Activated T-helper 1 cell treated with anti-CD3 and anti-CD28 coated beads, Interleukin-12 subunit alpha, Interleukin-12 subunit beta, Interleukin-2, Interleukin-4 antibody, amounts not matched to agents 30 ng/mL and 10 ng/mL and 1 ng/mL, durations not matched to agents 14 hours and 24 hours and 36 hours (primary cell): ENCODE data around the gene TLE5. TPM values are rescaled to one million over a fixed set of nuclear protein-coding genes. Genes with fewer than 3 reads are reported as not detected.
"Not testable (repeated sequence)": the region's sequence is repeated elsewhere in the genome, so short reads cannot be mapped to it uniquely, and the experiment has no call there.

Experiments used
- DNase-seq: peaks from one replicate; pipeline ENCODE4 v3.0.0; 2021; ENCODE audit warnings: low spot score
- H3K27ac Mint-ChIP-seq: one replicate; pipeline ENCODE4 v1.8.0; 2021; ENCODE audit warnings: mild to moderate bottlenecking, mixed read lengths
- H3K27me3 Mint-ChIP-seq: one replicate; pipeline ENCODE4 v1.8.0; 2022; ENCODE audit warnings: mild to moderate bottlenecking, moderate library complexity, mixed read lengths; ENCODE audit not compliant: insufficient read depth
- H3K36me3 Mint-ChIP-seq: one replicate; pipeline ENCODE4 v1.8.0; 2021; ENCODE audit warnings: low read depth, mixed read lengths
- H3K4me1 Mint-ChIP-seq: one replicate; pipeline ENCODE4 v1.8.0; 2021; ENCODE audit warnings: low read depth, mixed read lengths
- H3K4me3 Mint-ChIP-seq: one replicate; pipeline ENCODE4 v1.8.0; 2021; ENCODE audit warnings: mild to moderate bottlenecking, moderate library complexity, mixed read lengths
- H3K9me3 Mint-ChIP-seq: one replicate; pipeline ENCODE4 v1.8.0; 2021; ENCODE audit warnings: mixed read lengths
- intact Hi-C: fragments of 100-400 bp; cut with micrococcal nuclease; formaldehyde crosslinking; loops from one replicate; pipeline ENCODE4 v1.15.1; 2024
- total RNA-seq: library from RNA; stranded (reverse); gene quantifications from 2 replicates; pipeline ENCODE4 v1.2.3, GENCODE V29; 2022

Gene TLE5
- total RNA-seq, 1 donor from 2014 or later: 399 TPM

DNA sequence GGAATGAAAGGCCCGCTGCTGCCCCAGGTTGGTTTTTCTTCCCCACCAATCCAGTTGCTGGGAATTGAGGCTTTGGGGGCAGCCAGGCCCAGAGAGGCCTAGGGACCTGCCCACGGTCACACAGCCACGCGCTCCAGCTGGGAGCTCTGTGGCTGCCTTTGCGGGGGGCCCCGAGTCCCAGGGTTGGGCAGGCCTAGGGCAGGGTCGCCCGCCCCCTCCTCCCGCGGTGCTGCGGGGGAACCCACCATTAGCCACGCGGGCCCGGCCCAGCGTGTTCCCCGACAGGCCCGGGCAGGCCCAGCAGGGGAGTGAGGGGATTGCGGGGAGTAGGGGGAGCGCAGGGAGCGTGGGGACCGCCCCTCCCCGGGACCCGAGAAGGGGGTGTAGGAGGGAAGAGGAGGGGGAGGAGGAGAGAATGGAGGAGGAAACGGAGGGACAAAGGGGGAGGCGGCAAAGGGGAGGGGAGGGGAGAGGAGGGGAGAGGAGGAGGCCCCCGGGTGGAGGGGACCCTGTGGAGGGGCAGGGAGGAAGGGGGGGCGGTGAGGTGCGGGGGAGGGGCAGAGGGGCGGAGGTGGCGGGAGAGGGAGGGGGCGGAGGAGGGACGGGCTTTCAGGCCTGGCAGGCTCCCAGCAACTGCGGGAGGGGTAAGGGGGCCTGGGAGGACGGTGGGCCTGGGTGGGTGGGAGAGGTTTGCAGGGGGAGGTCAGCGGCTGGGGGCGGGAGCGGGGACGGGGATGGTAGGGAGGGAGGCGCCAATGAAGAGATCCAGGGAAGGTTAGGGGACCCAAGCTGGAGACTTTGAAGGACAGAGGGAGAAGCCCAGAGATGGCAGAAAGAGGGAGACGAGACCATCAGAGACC, 20.3 kb downstream of the TLE5 start:
- no peaks in the 10 kb centered on the region for H3K9me3 Mint-ChIP-seq
- H3K4me1 Mint-ChIP-seq: peaks cover 4% of the 10 kb centered on the region
- DNase-seq: no peak
- H3K27ac Mint-ChIP-seq: no peak overlapping the region
- no peak overlapping the region for H3K4me3 Mint-ChIP-seq
- no peaks in the 10 kb centered on the region for H3K36me3 Mint-ChIP-seq
- intact Hi-C loops: no loop called here
- peaks cover 16% of the 10 kb centered on the region for H3K27me3 Mint-ChIP-seq

DNA sequence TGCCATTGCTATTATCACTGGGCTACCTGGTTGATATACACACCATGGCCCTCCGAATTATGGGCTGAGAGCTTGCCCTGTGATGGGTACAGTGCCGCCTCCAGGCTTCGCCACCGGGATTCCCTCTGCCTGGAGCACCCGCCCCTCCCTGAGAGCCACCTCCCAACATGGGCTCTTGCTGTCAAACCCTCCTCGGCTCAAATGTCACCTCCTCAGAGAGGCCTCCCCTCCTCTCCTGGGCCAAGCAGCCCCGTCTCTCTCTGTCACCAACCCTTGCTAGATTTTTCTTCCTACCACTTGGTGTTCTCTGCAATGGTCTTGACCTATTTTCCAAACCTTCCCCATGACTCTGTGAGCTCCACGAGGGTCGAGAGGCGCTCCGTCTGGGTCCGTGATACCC, 21.0 kb downstream of the TLE5 start:
- DNase-seq: no peak

DNA sequence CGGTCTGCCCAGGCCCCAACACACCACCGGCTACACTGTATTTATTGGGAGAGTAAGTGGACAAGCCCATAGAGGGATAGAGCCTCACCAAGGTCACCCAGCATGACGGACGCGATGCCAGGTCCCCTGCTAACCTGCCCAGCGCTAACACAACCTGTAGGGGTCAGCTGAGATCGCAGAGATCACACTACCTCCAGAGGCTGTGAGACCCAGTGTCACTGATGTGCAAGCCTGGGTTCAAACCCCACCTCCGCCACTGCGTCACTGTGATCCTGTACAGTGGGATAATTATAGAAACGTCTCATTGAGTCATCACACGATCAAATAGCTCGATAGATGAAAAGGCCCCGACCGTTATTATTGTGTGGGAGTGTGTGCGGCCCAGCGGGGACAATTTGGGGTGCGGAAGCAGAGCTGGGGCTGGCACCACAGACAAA, 22.6 kb downstream of the TLE5 start:
- no peaks in the 10 kb centered on the region for H3K36me3 Mint-ChIP-seq
- peaks cover 11% of the 10 kb centered on the region for H3K27me3 Mint-ChIP-seq
- no peak for DNase-seq
- H3K9me3 Mint-ChIP-seq: no peaks in the 10 kb centered on the region
- H3K4me1 Mint-ChIP-seq: peaks cover 17% of the 10 kb centered on the region
- H3K27ac Mint-ChIP-seq: no peak overlapping the region
- H3K4me3 Mint-ChIP-seq: peak overlapping the region; percentile 19
- intact Hi-C loops: loop anchor here (5.0 kb wide), 3 partner anchors 63 to 1683 kb away; partner anchors contain the start of genes DPP9 and GADD45B

More for the DNA sequence above, 21.0 kb downstream of the TLE5 start:
- Mint-ChIP-seq H3K4me1 (peaks cover 4% of the 10 kb centered on the region), H3K27me3 (peaks cover 16% of the 10 kb centered on the region), H3K27ac (no peak overlapping the region), H3K4me3 (no peak overlapping the region), H3K36me3 (no peaks in the 10 kb centered on the region), H3K9me3 (no peaks in the 10 kb centered on the region)
- intact Hi-C loops: no loop called here

DNA sequence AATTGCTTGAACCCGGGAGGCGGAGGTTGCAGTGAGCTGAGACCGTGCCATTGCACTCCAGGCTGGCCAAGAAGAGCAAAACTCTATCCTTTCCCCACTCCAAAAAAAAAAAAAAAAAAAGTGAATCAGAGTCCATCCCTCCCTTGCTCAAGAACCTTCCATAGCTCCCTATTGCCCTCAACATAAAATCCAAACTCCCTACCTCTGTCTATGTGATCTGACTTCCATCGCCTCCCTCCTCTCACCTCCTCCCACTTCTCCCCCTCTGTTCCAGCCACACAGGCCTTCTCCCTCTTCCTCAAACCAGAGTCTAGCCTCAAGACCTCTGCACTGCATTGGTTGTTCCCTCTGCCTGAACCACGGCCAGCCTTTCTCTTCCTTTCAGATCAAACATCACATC, 23.2 kb downstream of the TLE5 start:
- intact Hi-C loops: loop anchor here (5.0 kb wide), 3 partner anchors 63 to 1683 kb away; partner anchors contain the start of genes DPP9 and GADD45B
- no peak for DNase-seq
- H3K27me3 Mint-ChIP-seq: peaks cover 14% of the 10 kb centered on the region
- no peak overlapping the region for H3K4me3 Mint-ChIP-seq
- H3K9me3 Mint-ChIP-seq: no peaks in the 10 kb centered on the region
- H3K36me3 Mint-ChIP-seq: no peaks in the 10 kb centered on the region
- peaks cover 22% of the 10 kb centered on the region for H3K4me1 Mint-ChIP-seq
- no peak overlapping the region for H3K27ac Mint-ChIP-seq

DNA sequence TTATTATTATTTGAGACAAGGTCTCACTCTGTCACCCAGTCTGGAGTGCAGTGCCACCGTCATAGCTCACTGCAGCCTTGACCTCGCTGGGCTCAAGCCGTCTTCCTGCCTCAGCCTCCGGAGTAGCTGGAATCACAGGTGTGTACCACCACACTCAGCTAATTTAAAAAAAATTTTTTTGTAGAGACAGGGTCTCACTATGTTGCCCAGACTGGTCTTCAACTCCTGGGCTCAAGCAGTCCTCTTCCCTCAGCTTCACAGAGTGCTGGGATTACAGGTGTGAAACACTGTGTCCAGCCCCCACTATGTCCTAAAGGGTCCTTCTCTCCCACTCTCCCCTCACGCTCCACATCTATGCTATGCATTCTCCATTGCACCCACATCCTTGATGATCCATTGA, 24.1 kb downstream of the TLE5 start:
- intact Hi-C loops: loop anchor here (5.0 kb wide), 3 partner anchors 64 to 1684 kb away; partner anchors contain the start of genes DPP9 and GADD45B
- DNase-seq: no peak
- no peaks in the 10 kb centered on the region for H3K36me3 Mint-ChIP-seq
- H3K27ac Mint-ChIP-seq: no peak overlapping the region
- H3K4me1 Mint-ChIP-seq: peaks cover 22% of the 10 kb centered on the region
- H3K4me3 Mint-ChIP-seq: peak overlapping the region; percentile 42
- H3K9me3 Mint-ChIP-seq: no peaks in the 10 kb centered on the region
- H3K27me3 Mint-ChIP-seq: peaks cover 19% of the 10 kb centered on the region

DNA sequence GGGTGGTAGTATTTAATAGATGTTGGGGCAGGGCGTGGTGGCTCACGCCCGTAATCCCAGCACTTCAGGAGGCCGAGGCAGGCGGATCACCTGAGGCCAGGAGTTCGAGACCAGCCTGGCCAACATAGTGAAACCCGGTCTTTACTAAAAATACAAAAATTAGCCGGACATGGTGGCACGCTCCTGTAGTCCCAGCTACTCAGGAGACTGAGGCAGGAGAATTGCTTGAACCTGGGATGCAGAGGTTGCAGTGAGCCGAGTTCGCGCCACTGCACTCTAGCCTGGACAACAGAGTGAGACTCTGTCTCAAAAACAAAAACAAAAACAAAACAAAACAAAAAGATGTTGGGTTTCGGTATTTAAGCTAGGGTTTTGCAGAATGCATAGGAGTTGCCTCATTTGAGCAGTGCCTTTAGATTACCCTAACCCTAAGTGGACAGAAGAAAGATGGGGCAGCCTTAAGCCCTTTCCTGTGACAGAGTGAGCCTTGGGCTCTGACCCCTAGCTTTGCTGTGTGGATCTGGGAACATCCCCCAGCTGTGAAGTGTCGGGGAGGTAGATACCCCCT, 25.2 kb downstream of the TLE5 start:
- not testable (repeated sequence) for DNase-seq, H3K9me3 Mint-ChIP-seq, H3K36me3 Mint-ChIP-seq
- H3K27me3 Mint-ChIP-seq: peaks cover 21% of the 10 kb centered on the region
- peak overlapping the region; percentile 75 for H3K27ac Mint-ChIP-seq
- peaks cover 18% of the 10 kb centered on the region for H3K4me1 Mint-ChIP-seq
- intact Hi-C loops: loop anchor here (1.0 to 5.0 kb wide), 4 partner anchors 65 to 1685 kb away; partner anchors contain the start of genes DPP9, GADD45B and NCLN
- peak overlapping the region; percentile 94 for H3K4me3 Mint-ChIP-seq

DNA sequence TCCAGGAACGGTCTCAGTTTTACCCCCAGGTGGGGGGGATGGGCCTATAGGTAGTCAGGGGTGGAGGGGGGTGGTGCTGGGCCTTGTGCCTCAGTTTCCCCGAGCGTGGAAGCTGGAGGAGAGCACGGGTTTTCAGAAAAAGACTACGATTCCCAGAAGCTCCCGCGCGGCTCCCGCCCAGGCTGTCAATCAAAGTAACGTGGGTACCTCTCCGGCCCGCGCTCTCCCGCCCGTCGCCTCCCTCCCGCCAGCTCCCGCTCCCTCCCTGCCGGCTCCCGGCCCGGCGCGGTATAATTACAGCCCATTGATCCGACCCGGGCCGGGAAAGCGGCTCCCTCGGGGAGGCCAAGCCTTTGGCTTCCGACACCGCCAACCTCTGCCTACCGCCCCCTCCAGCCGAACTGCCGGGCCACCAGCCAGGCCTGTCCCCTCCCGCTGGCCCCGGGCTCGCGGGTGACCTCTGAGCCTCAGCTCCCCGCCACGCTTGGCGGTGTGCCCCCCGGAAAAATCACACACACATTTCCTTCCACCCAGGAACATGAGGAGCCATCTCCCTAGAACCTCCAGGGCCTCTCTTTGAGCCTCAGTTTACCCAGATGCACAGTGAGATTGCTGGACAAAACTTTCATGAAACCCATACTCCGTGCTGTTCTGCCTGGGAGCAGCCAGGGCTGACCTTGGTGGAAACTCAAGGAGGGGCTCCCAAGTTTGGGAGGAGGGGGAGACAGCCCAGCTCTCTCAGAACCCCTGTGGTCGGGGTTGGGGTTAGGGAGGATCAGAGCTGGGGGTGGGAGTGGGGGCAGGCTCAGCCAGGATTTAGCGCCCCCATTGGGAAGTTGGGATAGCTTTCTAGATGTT, 25.9 kb downstream of the TLE5 start:
- peak overlapping the region; percentile 94 for H3K4me3 Mint-ChIP-seq
- no peaks in the 10 kb centered on the region for H3K9me3 Mint-ChIP-seq
- no peaks in the 10 kb centered on the region for H3K36me3 Mint-ChIP-seq
- intact Hi-C loops: loop anchor here (1.0 to 5.0 kb wide), 4 partner anchors 66 to 1686 kb away; partner anchors contain the start of genes DPP9, GADD45B and NCLN
- H3K4me1 Mint-ChIP-seq: peaks cover 18% of the 10 kb centered on the region
- H3K27me3 Mint-ChIP-seq: peaks cover 22% of the 10 kb centered on the region
- peak; percentile 77 for DNase-seq
- peak overlapping the region; percentile 98 for H3K27ac Mint-ChIP-seq

DNA sequence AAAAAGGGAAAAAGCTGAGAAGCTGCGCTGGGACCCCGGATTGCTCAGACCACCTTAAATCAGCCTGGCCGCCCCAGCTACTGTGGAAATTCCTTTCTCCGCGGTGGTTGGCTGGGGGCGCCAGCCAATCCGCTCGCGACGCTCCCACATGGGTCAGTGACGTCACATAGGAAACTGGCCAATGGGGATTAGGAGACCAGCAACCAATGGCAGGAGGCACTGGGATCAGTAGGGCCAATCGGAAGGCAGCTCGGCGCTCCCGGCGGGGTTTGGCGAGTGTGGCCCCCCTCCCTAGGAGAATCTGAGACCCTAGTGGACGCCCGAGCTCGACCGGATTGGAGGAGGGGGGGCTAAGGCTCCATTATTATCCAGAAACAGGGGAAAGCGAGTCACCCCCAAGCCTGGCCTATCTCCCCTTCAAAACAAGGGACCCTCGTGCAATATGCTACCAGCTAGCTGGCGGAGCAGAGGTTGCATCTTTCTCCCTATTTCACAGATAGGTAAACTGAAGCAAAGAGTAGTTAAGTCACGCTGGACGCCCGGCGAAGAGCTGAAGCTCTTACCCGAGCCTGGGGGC, 26.7 kb downstream of the TLE5 start:
- intact Hi-C loops: loop anchor here (1.0 to 5.0 kb wide), 9 partner anchors 26 to 1687 kb away; partner anchors contain the start of genes DPP9, GADD45B, HMG20B and NCLN
- peak overlapping the region; percentile 94 for H3K4me3 Mint-ChIP-seq
- peak overlapping the region; percentile 98 for H3K27ac Mint-ChIP-seq
- DNase-seq: peak; percentile 95
- H3K27me3 Mint-ChIP-seq: peaks cover 23% of the 10 kb centered on the region
- H3K9me3 Mint-ChIP-seq: no peaks in the 10 kb centered on the region
- H3K36me3 Mint-ChIP-seq: no peaks in the 10 kb centered on the region
- peaks cover 18% of the 10 kb centered on the region for H3K4me1 Mint-ChIP-seq

DNA sequence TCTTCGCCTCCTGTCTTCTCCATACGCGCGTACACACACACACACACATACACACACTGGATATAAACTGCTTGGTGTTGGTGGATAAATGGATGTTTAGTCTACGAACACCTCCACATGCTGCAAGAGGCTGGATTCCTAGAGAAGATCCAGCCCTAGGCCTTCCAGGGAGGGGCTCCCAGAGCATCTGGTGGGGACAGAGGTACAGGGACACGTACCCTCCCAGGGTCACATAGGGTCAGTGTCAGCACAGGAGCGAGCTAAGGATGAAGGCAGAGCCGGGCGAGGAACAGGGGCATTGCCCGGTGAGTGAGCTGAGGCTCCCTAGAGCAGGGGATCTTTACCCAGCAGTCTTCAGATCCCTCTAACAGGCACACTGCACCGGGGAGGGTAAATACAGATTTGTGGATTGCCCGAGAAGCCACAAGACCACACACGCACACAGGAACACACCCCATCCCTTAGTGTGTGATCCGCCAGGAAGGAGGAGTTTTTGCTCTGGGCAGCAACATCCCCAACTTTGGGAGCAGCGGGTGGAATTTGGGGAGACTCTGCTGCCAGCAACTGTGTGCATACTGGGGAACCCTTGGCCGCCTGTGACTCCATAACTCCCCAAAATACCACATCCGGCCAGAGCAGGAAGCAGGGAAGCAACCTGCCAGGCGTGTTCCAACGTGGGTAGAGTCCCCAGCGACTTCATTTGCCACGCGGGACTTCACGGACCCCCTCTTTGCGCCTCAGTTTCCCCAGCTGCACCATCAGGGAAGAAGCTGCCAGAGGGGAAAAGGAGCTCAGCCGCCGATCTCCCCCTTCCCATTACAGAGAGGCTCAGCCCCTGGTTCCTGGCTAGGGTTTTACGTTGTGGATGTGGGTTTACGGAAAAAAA, 27.4 kb downstream of the TLE5 start:
- Mint-ChIP-seq H3K9me3 (no peaks in the 10 kb centered on the region), H3K36me3 (no peaks in the 10 kb centered on the region), H3K27me3 (peaks cover 29% of the 10 kb centered on the region), H3K4me1 (peaks cover 18% of the 10 kb centered on the region), H3K4me3 (peak overlapping the region; percentile 94), H3K27ac (peak overlapping the region; percentile 98)
- DNase-seq: peak; percentile 44
- intact Hi-C loops: loop anchor here (1.0 to 5.0 kb wide), 8 partner anchors 26 to 1687 kb away; partner anchors contain the start of genes DPP9, GADD45B, HMG20B and THOP1

DNA sequence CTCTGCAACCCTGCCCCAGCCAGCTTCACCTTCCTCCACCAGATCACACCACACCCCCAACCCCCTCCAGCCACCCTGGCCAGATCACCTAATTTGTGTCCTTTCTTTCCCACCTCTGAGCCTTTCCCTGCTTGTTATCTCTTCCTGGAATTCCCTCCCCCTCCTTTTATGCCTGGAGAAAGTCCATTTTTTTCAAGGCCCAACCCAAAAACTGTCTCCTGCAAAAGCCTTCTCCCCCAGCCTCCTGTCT, 28.0 kb downstream of the TLE5 start:
- no peak for DNase-seq
- peaks cover 18% of the 10 kb centered on the region for H3K4me1 Mint-ChIP-seq
- H3K27ac Mint-ChIP-seq: peak overlapping the region; percentile 19
- H3K27me3 Mint-ChIP-seq: peaks cover 31% of the 10 kb centered on the region
- intact Hi-C loops: loop anchor here (2.0 kb wide), 1 partner anchor 538 kb away; the partner anchor contains the start of gene HMG20B
- no peaks in the 10 kb centered on the region for H3K36me3 Mint-ChIP-seq
- peak overlapping the region; percentile 94 for H3K4me3 Mint-ChIP-seq
- H3K9me3 Mint-ChIP-seq: no peaks in the 10 kb centered on the region

DNA sequence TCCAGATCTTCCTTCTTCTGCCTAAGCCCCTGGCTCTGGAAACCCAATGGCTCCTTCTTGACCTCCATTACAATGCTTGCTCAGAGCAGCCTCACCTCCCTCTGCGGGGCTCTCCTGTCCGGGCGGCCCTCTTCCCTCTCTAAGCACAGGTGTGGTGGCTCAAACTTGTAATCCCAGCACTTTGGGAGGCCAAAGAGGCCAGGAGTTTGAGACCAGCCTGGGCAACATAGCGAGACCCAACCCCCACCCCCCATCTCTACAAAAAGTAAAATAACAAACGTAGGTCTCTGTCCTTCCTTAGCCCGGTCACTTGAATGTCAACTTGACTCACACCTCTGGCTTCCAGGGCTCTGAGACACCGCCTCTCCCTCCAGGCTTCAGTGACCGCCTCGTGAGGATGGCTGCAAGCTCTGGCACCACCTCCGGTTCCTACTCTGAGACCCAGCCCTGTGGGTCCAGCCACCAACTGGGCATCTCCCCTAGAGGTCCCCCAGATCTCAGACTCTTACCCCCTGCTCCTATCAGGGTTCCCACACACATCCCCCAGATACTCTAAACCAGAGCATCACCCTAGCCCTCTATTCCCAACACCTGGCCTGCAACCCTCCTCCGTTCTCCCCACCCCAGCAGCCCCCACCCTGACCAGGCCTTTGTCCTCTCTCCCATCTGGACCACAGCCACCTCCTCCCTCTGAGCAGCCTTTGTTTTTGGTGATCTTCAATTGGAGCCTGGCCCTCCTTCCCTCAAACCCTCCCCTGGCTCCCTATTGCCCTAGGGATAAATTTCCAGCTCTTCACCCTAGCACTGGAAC, 28.5 kb downstream of the TLE5 start:
- DNase-seq: no peak
- peaks cover 18% of the 10 kb centered on the region for H3K4me1 Mint-ChIP-seq
- intact Hi-C loops: loop anchor here (2.0 kb wide), 1 partner anchor 539 kb away; the partner anchor contains the start of gene HMG20B
- H3K27ac Mint-ChIP-seq: peak overlapping the region; percentile 19
- no peaks in the 10 kb centered on the region for H3K36me3 Mint-ChIP-seq
- H3K4me3 Mint-ChIP-seq: peak overlapping the region; percentile 94
- peaks cover 31% of the 10 kb centered on the region for H3K27me3 Mint-ChIP-seq
- no peaks in the 10 kb centered on the region for H3K9me3 Mint-ChIP-seq
